WTC11 (cell line): ENCODE data around the gene SRM.

Experiments used
- CBFB ChIP-seq: sonication (generic); formaldehyde crosslinking; IDR thresholded peaks from 2 replicates; pipeline ENCODE4 v1.8.1; 2022; ENCODE audit warnings: mild to moderate bottlenecking, low read depth, missing genetic modification reagents
- CREB1 ChIP-seq: sonication (generic); formaldehyde crosslinking; IDR thresholded peaks from 2 replicates; pipeline ENCODE4 v1.8.0; 2023; ENCODE audit warnings: mild to moderate bottlenecking, missing genetic modification reagents
- JUN ChIP-seq: sonication (generic); formaldehyde crosslinking; IDR thresholded peaks from 2 replicates; pipeline ENCODE4 v1.8.0; 2023; ENCODE audit warnings: mild to moderate bottlenecking, missing genetic modification reagents
- MXD4 ChIP-seq: fragments of 250-450 bp; sonication (Bioruptor Pico); IDR thresholded peaks from 2 replicates; pipeline ENCODE4 v1.8.0; 2021; ENCODE audit warnings: mild to moderate bottlenecking, moderate library complexity, borderline replicate concordance
- NFE2L1 ChIP-seq: sonication (generic); formaldehyde crosslinking; IDR thresholded peaks from 2 replicates; pipeline ENCODE4 v1.8.1; 2023; ENCODE audit warnings: missing genetic modification reagents
- NR2C2 ChIP-seq: sonication (generic); formaldehyde crosslinking; IDR thresholded peaks from 2 replicates; pipeline ENCODE4 v1.8.0; 2022; ENCODE audit warnings: mild to moderate bottlenecking, missing genetic modification reagents
- ZNF121 ChIP-seq: sonication (generic); formaldehyde crosslinking; IDR thresholded peaks from 2 replicates; pipeline ENCODE4 v1.8.0; 2023; ENCODE audit warnings: missing genetic modification reagents
- TF ChIP-seq, protein P1 (sequence below): fragments of 200-600 bp; IDR thresholded peaks from 2 replicates; pipeline ENCODE4 v1.8.0; 2022; ENCODE audit warnings: antibody characterized with exemption
- TF ChIP-seq, protein P2 (sequence below): sonication (generic); formaldehyde crosslinking; IDR thresholded peaks from 2 replicates; pipeline ENCODE4 v1.8.1; 2022; ENCODE audit warnings: low read depth, missing genetic modification reagents, borderline replicate concordance
- TF ChIP-seq, protein P3 (sequence below): sonication (generic); formaldehyde crosslinking; conservative IDR thresholded peaks from 2 replicates; pipeline ENCODE4 v1.8.1; 2022; ENCODE audit warnings: mild to moderate bottlenecking, missing genetic modification reagents
- TF ChIP-seq, protein P4 (sequence below): sonication (generic); formaldehyde crosslinking; IDR thresholded peaks from 2 replicates; pipeline ENCODE4 v1.8.1; 2022; ENCODE audit warnings: mild to moderate bottlenecking, missing genetic modification reagents, moderate library complexity, borderline replicate concordance
- TF ChIP-seq, protein P5 (sequence below): sonication (generic); formaldehyde crosslinking; IDR thresholded peaks from 2 replicates; pipeline ENCODE4 v1.8.0; 2022; ENCODE audit warnings: missing genetic modification reagents
- TF ChIP-seq, protein P6 (sequence below): sonication (generic); formaldehyde crosslinking; IDR thresholded peaks from 2 replicates; pipeline ENCODE4 v1.8.0; 2022; ENCODE audit warnings: mild to moderate bottlenecking, missing genetic modification reagents
- TF ChIP-seq, protein P7 (sequence below): sonication (generic); formaldehyde crosslinking; IDR thresholded peaks from 2 replicates; pipeline ENCODE4 v1.8.1; 2022; ENCODE audit warnings: mild to moderate bottlenecking, moderate library complexity, missing genetic modification reagents

DNA sequence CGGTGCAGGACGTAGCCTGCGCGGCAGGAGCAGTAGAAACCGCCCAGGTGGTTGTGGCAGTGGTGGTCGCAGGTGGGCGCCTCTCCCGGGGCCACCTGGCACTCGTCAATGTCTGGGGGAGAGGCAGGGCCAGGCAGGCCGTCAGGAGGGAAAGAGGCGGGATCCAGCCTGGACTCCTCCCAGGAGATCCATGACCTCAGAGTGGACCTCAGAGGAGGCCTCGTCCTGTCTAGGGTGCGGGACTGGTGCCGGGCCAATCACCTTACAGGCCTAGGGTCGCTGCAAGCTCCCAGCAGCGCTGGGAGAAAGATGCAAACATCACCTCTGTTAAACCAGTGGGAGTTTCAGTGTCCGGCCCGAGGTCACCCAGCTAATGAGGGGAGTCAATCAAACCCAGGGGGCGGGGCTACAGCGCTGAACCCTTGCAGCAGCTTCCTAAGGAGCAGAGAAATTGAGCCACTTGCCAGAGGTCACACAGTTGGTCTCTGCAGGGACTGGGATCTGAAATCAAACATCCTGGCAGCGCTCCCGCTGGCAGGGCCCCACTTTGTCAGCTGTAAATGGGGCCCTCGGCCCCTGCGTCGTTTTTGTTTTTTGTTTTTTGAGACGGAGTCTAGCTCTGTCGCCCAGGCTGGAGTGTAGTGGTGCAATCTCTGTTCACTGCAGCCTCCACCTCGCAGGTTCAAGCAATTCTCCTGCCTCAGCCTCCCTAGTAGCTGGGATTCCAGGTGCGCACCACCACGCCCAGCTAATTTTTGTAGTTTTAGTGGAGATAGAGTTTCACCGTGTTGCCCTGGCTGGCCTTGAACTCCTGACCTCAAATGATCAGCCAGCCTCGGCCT is 14.2 kb downstream of the SRM start:
- TF ChIP-seq, protein P1, sequence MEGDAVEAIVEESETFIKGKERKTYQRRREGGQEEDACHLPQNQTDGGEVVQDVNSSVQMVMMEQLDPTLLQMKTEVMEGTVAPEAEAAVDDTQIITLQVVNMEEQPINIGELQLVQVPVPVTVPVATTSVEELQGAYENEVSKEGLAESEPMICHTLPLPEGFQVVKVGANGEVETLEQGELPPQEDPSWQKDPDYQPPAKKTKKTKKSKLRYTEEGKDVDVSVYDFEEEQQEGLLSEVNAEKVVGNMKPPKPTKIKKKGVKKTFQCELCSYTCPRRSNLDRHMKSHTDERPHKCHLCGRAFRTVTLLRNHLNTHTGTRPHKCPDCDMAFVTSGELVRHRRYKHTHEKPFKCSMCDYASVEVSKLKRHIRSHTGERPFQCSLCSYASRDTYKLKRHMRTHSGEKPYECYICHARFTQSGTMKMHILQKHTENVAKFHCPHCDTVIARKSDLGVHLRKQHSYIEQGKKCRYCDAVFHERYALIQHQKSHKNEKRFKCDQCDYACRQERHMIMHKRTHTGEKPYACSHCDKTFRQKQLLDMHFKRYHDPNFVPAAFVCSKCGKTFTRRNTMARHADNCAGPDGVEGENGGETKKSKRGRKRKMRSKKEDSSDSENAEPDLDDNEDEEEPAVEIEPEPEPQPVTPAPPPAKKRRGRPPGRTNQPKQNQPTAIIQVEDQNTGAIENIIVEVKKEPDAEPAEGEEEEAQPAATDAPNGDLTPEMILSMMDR = no peak
- TF ChIP-seq ZNF121 (CRISPR knock-in tag) (no peak), JUN (CRISPR knock-in tag) (no peak), MXD4 (CRISPR knock-in tag) (no peak), NFE2L1 (CRISPR knock-in tag) (no peak), NR2C2 (CRISPR knock-in tag) (no peak), CREB1 (CRISPR knock-in tag) (no peak), CBFB (CRISPR knock-in tag) (no peak)
- TF ChIP-seq, protein P2, sequence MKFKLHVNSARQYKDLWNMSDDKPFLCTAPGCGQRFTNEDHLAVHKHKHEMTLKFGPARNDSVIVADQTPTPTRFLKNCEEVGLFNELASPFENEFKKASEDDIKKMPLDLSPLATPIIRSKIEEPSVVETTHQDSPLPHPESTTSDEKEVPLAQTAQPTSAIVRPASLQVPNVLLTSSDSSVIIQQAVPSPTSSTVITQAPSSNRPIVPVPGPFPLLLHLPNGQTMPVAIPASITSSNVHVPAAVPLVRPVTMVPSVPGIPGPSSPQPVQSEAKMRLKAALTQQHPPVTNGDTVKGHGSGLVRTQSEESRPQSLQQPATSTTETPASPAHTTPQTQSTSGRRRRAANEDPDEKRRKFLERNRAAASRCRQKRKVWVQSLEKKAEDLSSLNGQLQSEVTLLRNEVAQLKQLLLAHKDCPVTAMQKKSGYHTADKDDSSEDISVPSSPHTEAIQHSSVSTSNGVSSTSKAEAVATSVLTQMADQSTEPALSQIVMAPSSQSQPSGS (CRISPR knock-in tag) = no peak
- TF ChIP-seq, protein P3, sequence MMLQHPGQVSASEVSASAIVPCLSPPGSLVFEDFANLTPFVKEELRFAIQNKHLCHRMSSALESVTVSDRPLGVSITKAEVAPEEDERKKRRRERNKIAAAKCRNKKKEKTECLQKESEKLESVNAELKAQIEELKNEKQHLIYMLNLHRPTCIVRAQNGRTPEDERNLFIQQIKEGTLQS (CRISPR knock-in tag) = no peak
- TF ChIP-seq, protein P4, sequence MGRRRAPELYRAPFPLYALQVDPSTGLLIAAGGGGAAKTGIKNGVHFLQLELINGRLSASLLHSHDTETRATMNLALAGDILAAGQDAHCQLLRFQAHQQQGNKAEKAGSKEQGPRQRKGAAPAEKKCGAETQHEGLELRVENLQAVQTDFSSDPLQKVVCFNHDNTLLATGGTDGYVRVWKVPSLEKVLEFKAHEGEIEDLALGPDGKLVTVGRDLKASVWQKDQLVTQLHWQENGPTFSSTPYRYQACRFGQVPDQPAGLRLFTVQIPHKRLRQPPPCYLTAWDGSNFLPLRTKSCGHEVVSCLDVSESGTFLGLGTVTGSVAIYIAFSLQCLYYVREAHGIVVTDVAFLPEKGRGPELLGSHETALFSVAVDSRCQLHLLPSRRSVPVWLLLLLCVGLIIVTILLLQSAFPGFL = no peak
- TF ChIP-seq, protein P5, sequence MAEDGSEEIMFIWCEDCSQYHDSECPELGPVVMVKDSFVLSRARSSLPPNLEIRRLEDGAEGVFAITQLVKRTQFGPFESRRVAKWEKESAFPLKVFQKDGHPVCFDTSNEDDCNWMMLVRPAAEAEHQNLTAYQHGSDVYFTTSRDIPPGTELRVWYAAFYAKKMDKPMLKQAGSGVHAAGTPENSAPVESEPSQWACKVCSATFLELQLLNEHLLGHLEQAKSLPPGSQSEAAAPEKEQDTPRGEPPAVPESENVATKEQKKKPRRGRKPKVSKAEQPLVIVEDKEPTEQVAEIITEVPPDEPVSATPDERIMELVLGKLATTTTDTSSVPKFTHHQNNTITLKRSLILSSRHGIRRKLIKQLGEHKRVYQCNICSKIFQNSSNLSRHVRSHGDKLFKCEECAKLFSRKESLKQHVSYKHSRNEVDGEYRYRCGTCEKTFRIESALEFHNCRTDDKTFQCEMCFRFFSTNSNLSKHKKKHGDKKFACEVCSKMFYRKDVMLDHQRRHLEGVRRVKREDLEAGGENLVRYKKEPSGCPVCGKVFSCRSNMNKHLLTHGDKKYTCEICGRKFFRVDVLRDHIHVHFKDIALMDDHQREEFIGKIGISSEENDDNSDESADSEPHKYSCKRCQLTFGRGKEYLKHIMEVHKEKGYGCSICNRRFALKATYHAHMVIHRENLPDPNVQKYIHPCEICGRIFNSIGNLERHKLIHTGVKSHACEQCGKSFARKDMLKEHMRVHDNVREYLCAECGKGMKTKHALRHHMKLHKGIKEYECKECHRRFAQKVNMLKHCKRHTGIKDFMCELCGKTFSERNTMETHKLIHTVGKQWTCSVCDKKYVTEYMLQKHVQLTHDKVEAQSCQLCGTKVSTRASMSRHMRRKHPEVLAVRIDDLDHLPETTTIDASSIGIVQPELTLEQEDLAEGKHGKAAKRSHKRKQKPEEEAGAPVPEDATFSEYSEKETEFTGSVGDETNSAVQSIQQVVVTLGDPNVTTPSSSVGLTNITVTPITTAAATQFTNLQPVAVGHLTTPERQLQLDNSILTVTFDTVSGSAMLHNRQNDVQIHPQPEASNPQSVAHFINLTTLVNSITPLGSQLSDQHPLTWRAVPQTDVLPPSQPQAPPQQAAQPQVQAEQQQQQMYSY = no peak
- TF ChIP-seq, protein P6, sequence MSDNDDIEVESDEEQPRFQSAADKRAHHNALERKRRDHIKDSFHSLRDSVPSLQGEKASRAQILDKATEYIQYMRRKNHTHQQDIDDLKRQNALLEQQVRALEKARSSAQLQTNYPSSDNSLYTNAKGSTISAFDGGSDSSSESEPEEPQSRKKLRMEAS = no peak
- TF ChIP-seq, protein P7, sequence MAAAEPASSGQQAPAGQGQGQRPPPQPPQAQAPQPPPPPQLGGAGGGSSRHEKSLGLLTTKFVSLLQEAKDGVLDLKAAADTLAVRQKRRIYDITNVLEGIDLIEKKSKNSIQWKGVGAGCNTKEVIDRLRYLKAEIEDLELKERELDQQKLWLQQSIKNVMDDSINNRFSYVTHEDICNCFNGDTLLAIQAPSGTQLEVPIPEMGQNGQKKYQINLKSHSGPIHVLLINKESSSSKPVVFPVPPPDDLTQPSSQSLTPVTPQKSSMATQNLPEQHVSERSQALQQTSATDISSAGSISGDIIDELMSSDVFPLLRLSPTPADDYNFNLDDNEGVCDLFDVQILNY (CRISPR knock-in tag) = no peak
